ENCODE measurements around the gene IL17F.

The IL17F gene

GRCh38 chr6:52244400-52244799 is at the start of gene IL17F:
Gene IL17F, minus strand, starts transcription at chr6:52244500. Its CDS starts 71 bp downstream, at chr6:52244429.
- no peak for DNase-seq (ENCODE audit: low read depth)

- no peak for DNase-seq (ENCODE audit: low read depth)
Measured at GRCh38 chr6:52293067-52293466, 48.8 kb upstream of the IL17F start.

GRCh38 chr6:52288841-52289240 is 44.5 kb upstream of the IL17F start:
- no peak for DNase-seq (ENCODE audit: low read depth)

DNA sequence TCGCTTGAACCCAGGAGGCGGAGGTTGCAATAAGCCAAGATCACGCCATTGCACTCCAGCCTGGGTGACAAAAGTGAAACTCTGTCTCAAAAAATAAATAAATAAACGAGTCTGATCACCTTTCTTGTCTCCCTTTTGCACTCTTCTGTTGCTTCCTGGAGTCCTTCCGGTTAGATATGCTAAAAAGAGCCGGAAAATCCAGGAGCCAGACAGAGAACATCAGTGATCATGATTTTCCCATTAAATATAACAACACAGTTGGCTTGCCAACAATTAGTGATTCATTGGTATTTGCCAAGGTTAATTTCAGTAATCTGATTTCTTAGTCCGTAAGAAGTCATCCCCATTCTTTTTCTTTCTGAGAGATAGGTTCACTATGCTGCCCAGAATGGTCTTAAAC is 43.9 kb upstream of the IL17F start:
- no peak for DNase-seq (ENCODE audit: low read depth)

DNA sequence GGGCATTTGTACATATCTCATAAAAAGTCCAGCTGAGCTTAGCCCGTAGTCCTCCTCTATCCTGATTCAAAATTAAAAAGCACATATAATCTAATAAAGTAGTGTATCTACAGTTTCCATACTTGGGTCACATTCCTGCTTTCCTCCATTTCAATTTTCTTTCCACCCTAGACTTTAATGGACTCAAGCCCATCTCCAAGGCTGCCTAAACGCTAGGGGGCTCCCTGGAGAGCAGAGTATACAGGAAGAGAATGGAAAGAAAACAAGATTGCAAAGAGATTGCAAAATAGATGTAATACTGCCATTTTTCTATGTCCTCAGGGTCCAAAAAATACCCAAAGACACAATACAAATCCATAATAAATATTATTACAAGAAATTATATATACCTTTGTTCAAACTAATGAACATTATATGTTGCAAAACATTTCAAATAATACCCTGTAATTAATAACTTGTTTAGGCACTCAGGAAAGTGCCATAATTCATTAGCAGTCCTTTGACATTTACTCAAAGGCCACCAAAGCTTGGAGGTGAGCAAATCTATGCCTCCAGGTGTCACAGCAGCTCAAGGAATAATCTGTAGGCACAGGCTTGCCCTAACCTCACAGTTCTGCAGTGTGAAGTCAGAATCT is 42.6 kb upstream of the IL17F start:
- DNase-seq (ENCODE audit: low read depth), result peak; percentile 77

GRCh38 chr6:52285177-52286068 is 41.1 kb upstream of the IL17F start:
- peak; percentile 22 for DNase-seq (ENCODE audit: low read depth)

- peak; percentile 99 for DNase-seq (ENCODE audit: low read depth)
Measured at GRCh38 chr6:52284460-52285176, 40.3 kb upstream of the IL17F start, which contains the start of gene MCM3. Gene MCM3, minus strand, starts transcription at chr6:52284742. Its CDS starts 68 bp downstream, at chr6:52284674.

GRCh38 chr6:52284131-52284459 is 39.8 kb upstream of the IL17F start:
- no peak for DNase-seq (ENCODE audit: low read depth)

- DNase-seq (ENCODE audit: low read depth), result no peak
Measured at GRCh38 chr6:52283111-52283510, 38.8 kb upstream of the IL17F start.

DNA sequence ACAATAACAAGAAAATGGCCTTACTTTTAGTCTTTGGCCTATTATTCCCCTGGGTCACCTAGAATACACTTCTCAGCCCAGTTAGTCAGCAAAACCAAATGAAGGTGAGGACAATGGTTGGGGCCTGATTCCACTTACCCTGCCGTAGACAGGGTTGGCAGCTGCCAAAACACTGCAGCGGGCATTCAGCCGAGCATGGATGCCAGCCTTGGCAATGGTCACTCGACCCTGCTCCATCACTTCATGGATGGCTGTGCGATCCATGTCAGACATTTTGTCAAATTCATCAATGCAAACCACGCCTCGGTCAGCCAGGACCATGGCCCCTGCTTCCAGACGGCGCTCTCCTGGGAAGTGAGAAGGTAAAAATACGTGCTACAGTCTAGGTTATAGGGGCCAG is 31.8 kb upstream of the IL17F start:
- DNase-seq (ENCODE audit: low read depth), result no peak

- no peak for DNase-seq (ENCODE audit: low read depth)
Measured at GRCh38 chr6:52271852-52272460, 27.7 kb upstream of the IL17F start.

DNA sequence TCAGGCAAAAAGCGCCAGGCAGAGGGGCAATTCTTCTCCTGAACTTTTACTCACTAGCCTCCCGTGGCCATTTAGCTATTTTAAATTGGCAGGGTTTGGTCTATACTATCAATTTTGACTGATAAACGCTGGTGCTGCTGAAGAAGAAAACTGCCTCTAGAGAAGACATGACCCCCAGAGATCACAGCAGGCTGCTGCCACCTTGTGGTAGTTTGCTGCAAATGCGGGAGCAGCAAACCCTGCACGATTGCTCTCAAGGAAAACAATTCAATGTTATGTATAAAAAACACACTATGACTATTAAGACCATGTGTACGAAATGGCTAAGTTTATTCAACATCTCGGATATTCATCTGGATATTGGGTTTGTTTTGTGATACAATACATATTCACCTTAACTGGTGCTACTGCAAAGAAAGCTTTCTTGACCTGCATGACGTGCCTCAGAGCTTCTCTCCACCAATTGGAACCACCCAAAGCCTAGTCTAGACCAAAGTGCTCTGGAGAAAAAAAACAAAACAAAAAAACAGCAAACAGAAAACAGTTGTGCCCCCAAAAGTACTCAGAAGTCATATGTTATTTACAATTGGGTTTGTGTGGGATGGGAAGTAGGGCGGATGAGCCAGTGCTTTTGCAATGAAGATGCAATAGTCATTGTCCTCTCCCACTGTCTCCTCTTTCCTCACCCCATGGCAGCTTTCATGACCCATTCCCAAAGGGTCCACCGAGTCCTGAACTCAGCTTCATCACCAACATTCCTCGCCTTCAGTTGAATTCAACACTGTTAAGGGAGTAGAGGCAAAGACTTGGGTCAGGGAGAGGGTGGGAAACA is 19.6 kb upstream of the IL17F start:
- peak; percentile 67 for DNase-seq (ENCODE audit: low read depth)

DNA sequence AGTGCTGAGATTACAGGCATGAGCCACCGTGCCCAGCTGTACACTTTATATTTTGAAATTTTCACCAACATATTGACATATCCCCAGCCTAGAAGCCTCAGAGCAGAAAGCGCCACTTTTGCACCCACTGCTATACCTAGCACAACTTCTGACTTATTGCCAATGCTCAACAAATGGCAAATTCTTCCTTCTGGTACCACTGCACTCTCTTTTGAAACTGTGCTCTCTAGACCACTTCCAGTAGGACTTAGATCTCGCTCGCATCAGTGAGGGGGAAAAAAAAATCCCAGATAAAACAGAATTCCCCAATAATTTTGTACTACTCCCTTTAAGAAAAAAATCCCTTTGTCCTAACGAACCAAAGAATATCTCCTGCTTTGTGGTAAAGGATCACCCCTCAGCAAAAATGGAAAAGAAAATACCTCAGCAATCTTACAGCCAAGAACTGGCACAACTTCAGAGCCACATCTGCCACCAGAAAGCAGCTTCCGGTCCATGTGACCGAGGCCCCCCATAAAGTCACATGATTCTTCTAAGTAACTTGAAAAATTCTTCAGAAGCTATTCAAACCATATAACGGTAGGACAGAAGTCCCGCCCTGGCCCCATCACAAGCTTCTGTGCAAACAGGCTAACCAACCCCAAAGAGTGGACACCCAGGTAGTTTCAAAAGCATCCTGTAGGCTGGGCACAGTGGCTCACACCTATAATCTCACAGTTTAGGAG is 18.5 kb upstream of the IL17F start:
- DNase-seq (ENCODE audit: low read depth), result no peak

DNA sequence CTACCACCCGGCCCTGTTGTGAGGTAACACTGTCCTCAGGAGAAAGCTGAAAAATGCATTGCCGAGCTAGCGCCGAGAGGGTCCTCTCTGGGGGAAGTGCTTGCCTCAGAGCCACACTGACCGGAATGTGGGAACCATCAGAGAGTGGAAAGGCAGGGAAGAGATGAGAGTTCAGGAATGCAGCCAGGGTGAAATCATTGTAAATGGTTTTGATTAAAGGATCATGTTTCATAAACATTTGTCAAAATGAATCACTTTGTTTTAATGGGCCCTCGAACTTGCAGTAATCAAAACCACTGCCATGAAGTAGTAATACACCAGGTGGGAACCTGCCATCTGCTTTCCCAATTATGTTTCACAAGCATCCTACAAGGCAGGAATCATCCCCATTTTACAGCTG is 16.9 kb upstream of the IL17F start:
- DNase-seq (ENCODE audit: low read depth), result peak; percentile 88

DNA sequence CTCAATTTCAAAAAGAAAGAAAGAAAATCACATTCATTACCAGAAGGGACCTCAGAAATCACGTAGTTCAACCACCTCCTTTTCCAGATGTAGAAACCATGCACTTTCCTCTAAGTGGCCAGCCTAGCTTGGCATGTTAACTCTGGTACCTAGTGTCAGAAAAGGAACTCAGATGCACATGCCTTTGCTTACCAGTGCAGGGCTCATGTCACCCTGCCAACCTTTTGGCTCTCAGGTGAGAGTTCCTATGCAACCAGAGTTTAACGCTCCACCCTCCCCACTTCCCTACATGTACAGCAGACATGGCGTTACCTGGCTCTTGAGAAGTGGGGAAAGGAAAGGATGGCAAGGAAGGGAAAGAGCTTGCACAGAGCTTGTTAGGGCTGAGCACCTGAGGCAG is 16.3 kb upstream of the IL17F start:
- DNase-seq (ENCODE audit: low read depth), result no peak

DNA sequence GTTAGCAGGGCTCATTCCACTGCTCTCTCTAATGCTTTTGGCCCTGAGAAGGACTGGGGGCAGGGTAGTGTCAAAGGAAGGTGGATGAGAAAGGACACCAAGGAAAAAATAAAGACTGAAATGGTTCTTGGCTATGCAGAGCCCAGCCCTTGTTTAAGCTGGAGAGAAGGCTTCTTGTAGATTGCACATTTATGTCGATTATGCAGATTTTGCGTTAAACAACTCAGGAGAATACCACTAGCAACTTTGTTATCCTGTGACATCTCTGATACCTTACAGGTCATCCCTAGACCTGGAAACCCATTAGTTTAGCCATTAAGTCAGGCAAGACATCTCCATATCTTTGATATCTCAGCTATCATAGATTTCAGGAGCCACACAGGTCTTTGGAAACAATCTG is 11.1 kb upstream of the IL17F start:
- no peak for DNase-seq (ENCODE audit: low read depth)

DNA sequence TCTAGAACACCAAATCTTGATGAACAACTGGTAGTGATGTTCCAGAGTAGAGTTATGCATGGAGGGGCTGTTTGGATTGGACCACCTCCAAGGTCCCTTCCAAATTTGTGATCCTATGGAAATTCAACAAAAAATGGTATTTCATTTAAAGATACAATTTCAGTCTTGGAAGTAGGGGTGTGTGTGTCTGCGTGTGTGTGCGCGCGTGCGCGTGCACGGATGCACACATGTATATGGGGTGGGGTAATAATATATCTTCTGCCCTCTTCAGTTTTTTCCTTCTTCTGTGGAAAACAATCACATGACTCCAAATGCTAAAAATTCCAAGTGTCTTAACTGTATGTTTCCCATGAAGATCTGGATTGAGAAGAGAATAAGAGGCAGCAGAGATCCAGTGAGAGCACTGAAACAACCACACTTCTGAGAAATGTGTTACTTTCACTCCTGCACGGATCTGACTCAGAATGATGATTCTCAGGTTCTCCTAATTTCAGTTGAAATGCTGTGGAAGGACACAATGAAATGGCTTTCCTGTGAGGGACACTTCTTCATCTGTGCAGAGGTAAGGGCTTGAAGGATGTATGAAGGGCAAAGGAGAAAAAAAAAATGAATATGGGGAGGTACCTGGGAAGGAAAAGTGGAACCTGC is 10.6 kb upstream of the IL17F start:
- no peak for DNase-seq (ENCODE audit: low read depth)

DNA sequence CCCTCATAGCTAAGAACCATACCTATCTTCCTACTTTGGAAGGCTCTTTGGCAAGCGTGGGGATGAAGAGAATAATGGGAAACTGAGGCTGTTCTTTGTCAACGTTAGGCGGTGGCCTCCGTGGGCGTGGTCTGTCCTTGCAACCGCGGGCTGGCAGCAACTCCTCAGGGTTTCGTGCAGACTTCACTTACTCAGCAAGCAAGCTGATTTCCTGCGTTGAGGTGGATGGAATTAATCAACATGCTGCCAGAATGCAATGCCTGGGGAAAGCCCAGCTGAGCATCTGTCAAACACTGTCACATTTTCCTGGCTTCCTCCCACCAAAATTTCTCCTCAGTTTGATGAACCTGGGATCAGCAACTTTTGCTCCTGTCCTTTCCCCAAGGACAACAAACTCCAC is 9.2 kb upstream of the IL17F start:
- peak; percentile 33 for DNase-seq (ENCODE audit: low read depth)

GRCh38 chr6:52251113-52251512 is 6.8 kb upstream of the IL17F start:
- no peak for DNase-seq (ENCODE audit: low read depth)

DNA sequence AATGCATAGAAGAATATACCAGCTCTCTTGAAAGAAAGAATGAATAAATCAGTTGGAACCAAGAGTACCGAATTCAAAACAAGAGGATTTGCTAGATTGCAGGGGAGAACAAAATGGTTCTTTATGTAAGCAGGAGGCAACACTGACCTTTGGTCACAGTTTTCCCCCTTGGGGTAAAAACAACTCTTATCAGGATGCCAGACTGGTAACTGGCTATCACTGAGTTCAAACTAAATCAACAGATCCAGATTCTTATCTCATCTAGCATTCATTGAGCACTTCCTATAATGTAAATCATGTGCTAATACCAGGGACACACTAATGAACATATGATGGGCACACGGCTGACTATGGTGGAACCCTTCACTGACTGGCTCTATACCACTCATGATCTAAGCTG is 4.8 kb upstream of the IL17F start:
- DNase-seq (ENCODE audit: low read depth), result no peak
